GM18870 (cell line): Measurements from ENCODE around the gene PTPRN2.
"Not testable (repeated sequence)": the region's sequence is repeated elsewhere in the genome, so short reads cannot be mapped to it uniquely, and the experiment has no call there.

Source experiments
- ATAC-seq: cut with Tn5 transposase; IDR thresholded peaks from one replicate; pipeline ENCODE4 v1.9.1; 2021; ENCODE audit warnings: moderate library complexity; ENCODE audit not compliant: unreplicated experiment

The PTPRN2 gene

GRCh38 chr7:158049271-158049670, 538.4 kb downstream of the PTPRN2 start:
- ATAC-seq: no peak

- no peak for ATAC-seq
Observed at GRCh38 chr7:158048569-158048968, 539.1 kb downstream of the PTPRN2 start.

DNA sequence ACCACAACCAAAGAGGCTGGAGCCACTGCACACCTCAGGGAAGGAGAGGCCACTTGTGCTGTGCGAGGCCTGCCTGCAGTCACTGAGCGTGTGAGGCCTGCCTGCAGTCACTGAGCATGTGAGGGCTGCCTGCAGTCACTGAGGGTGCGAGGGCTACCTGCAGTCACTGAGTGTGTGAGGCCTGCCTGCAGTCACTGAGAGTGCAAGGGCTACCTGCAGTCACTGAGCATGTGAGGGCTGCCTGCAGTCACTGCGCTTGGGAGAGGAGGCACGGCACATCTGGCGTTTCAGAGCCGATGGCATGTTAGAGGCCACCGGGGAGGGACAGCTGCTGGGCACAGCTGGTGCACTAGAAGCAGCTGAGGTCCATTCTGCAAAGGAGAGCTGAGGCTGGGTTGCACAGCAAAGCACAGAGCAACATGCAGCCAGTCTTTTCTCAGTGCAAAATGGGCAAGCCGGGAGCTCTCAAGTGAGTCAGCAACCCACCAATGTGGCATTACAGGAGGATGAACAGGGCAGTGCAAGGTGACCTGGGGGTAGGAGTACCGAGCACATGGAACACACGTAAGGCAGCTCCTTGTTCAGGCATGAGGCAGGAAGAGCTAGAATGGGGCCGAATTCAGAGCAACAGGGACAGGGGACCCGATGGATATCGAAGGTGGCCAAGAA, 540.1 kb downstream of the PTPRN2 start:
- no peak for ATAC-seq

GRCh38 chr7:158046246-158046645, 541.4 kb downstream of the PTPRN2 start:
- ATAC-seq: not testable (repeated sequence)

GRCh38 chr7:158044482-158044823, 543.2 kb downstream of the PTPRN2 start:
- no peak for ATAC-seq

DNA sequence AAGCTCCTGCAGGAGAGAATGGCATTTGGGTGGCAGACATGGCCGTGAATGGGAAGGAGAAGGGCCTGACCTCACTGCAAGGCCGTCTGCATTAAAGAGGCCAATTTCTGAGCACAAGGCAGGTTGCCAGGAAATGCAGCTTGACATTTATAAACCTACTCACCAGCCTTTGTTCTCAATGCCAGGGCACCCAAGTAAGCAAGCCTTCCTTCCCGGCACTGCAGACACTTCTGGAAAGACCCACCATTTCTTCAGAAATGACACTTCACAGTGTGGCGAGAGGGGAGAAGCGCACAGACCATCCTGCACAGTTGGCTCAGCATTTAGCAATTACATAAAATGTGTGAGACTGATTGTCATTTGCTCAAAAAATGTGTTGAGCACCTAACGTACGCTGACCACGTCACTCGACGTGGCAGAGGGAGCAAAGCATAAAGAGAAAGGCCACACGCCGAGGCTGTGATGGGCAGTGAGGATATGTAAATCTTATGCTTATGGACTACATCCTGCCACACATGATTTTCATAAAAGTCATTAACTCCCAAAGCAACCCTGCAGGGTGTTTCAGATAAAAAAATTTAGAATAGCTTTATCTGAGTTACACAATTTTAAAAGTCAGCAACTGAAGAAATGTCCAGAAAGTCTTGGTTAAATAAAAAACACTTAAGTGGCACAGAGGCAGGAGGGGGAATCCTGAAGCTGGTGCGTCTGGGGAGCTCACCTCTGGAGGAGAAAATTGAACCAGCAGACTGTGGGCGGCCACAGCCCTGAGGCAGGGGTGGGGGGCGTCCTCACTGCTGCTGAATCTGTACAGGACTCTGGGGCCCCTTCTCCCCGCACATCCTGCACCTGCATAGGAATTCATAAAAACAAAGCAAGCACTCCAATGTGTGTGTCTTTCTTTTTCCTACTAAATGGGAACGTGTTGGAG, 543.8 kb downstream of the PTPRN2 start:
- no peak for ATAC-seq

DNA sequence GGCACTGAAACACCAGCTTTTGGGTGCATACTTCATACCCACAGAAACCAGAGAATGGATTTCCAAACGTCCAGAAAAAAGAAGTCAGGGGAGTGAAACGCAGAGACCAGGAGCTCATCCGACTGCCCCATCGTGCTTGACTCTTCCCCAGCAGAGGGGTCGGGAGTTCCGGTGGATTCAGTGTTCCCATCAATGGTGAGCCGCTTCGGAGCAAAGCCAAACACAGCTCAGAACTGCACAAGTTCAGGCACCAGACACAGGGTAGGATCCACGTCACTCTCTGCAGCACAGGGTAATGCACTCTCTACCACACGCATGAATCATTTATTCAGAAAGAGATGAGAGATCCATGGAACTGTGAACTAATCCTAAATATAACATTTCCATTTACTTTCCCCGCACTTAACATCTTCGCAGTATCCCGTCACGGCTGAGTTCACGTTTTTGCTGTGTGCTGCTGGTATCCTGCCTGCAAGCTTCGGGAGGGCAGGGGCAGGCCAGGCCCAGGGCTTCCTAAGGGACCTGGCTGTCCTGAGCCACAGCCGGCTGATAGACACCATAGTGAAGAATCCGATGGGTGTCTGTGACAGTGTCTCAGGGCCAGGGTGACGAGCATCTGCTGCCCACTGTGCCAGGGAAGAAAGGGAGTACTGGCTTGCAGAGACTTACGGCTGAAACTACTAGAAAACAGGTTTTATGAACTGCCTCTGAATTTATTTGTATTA, 545.3 kb downstream of the PTPRN2 start:
- no peak for ATAC-seq

DNA sequence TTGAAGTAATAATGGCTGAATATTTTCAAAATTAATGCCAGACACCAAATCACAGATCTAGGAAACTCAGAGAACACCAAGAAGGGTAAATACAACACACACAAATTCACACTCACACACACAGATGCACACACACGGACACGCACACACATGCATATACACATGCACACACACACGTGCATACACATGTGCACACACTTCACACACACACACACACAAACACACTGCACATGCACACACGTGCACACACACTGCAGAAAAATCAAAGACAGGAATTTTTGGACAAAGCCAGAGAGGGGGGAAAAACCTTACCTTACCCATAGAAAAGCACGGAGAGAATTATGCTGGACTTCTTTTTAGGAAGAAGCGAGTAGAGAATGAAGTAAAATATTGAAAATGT, 547.4 kb downstream of the PTPRN2 start:
- ATAC-seq: no peak

DNA sequence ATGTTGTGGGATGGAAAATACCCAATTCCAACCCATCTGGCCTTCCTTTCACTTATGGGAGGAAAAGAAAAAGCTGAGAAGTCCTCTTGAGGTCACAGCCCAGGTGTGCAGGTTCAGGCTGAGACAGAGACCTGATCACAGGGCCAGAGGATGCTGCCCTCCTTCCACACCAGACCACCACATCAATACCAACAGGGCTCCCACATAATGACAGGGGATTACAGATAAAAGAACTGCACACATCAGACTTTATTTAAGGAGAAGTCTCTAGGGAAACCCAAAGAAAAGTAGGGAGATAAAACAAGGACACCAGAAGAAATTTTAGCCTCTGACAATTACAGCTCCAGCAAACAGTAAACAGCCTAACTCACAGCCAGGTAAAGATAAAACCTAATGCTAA, 548.4 kb downstream of the PTPRN2 start:
- ATAC-seq: no peak

- ATAC-seq: no peak
Observed at GRCh38 chr7:158037211-158037610, 550.4 kb downstream of the PTPRN2 start.

DNA sequence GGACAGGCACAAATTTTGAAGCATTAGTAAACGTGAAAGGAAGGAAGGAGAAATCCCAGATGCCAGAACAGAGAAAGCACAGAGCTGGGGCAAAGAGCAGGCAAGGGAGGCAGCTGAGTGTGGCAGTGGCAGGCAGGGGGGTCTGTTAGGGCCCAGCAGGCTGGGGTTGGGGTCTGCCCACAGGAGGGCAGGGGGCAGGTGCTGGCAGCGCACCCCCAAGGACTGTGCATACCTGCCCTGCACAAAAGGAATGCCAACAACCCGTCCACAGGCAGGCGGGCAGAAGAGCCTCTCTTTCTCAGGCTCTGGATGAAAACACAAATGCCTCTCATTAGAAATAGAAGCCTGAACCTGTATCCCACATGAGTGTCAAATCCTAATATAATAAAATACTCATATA, 552.3 kb downstream of the PTPRN2 start:
- ATAC-seq: no peak

DNA sequence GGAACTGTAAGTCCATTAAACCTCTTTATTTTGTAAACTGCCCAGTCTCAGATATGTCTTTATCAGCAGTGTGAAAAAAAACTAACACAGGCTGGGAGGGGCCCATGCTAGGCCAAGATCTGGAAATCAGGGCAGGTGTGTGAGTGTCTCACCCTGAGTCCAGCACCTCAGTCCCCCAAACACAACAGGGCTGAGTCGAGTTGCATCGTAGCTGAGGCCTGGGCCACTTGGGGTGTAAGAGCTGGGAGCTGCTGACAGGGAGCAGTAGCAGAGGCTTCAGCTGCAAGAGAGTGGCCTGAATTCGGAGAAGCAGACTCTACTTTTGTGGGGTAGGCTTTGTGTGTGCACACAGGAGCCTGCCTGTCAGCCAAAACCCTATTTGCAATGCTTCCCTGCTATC, 553.1 kb downstream of the PTPRN2 start:
- ATAC-seq: no peak

DNA sequence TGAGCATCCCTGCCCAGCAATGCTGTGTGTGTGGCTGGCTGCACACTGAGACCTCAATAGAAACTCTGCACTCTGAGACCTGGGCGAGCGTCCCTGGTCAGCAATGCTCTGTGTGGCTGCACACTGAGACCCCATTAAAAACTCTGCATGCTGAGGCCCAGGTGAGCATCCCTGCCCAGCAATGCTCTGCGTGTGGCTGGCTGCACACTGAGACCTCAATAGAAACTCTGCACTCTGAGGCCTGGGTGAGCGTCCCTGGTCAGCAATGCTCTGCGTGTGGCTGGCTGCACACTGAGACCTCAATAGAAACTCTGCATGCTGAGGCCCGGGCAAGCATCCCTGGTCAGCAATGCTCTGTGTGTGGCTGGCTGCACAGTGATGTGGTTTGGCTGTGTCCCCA, 553.7 kb downstream of the PTPRN2 start:
- not testable (repeated sequence) for ATAC-seq

GRCh38 chr7:158033196-158033595, 554.4 kb downstream of the PTPRN2 start:
- ATAC-seq: no peak

- no peak for ATAC-seq
Observed at GRCh38 chr7:158032561-158033115, 555.0 kb downstream of the PTPRN2 start.

- ATAC-seq: no peak
Observed at GRCh38 chr7:158031867-158032308, 555.7 kb downstream of the PTPRN2 start.

- ATAC-seq: no peak
Observed at GRCh38 chr7:158030566-158030965, 557.1 kb downstream of the PTPRN2 start.

DNA sequence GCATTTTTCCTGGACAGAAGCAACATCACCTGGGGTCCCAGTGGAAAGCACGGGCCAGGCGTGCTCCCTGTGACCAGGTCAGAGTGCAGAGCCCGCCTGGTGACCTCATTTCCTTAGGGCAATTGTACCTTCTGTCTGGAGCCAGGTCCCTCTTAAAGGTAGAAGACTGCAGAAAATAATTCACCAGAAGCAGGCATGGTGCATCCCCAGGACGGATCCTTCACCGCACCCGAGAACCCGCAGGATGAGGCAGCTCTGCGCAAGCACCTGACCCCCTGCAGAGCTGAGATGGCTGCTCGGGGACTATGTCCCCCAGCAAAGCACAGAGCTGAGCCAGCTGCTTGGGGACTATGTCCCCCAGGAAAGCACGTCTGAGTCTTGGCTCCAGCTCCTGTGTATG, 557.6 kb downstream of the PTPRN2 start:
- ATAC-seq: no peak

- ATAC-seq: no peak
Observed at GRCh38 chr7:158029509-158029908, 558.1 kb downstream of the PTPRN2 start.

DNA sequence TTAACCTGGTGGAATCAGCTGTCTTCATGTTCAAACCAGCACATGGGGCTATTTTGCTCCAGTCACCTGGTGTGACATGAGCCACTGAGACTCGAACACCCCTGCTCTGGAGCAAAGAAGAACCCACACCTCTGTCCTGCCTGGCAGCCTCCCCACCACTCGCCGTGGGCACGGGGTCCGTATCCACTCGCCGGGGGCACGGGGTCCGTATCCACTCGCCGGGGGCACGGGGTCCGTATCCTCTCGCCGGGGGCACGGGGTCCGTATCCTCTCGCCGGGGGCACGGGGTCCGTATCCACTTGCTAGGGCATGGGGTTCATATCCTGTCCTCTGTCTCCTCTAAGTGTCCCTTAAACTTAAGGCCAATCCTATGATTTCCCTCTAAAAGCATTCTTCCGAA, 558.7 kb downstream of the PTPRN2 start:
- ATAC-seq: no peak

- ATAC-seq: no peak
Observed at GRCh38 chr7:158028290-158028941, 559.2 kb downstream of the PTPRN2 start.
